ENCODE data around the gene RAI1.

- TF ChIP-seq, protein P1, sequence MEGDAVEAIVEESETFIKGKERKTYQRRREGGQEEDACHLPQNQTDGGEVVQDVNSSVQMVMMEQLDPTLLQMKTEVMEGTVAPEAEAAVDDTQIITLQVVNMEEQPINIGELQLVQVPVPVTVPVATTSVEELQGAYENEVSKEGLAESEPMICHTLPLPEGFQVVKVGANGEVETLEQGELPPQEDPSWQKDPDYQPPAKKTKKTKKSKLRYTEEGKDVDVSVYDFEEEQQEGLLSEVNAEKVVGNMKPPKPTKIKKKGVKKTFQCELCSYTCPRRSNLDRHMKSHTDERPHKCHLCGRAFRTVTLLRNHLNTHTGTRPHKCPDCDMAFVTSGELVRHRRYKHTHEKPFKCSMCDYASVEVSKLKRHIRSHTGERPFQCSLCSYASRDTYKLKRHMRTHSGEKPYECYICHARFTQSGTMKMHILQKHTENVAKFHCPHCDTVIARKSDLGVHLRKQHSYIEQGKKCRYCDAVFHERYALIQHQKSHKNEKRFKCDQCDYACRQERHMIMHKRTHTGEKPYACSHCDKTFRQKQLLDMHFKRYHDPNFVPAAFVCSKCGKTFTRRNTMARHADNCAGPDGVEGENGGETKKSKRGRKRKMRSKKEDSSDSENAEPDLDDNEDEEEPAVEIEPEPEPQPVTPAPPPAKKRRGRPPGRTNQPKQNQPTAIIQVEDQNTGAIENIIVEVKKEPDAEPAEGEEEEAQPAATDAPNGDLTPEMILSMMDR (IDR thresholded peaks at IDR 0.05), result no peak
- TF ChIP-seq POLR2A (IDR thresholded peaks at IDR 0.05), result no peak
Measured at GRCh38 chr17:17722081-17722905, 41.0 kb downstream of the RAI1 start.
